Activated CD4-positive, alpha-beta memory T cell treated with anti-CD3 and anti-CD28 coated beads for 36 hours (primary cell): Measurements from ENCODE around the gene STAT1. TPM values are rescaled to one million over a fixed set of nuclear protein-coding genes. Genes with fewer than 3 reads are reported as not detected.
A peak's percentile ranks its signal among the peaks of the same experiment; 100 is the strongest.

Experiments used
- CTCF ChIA-PET: fragments of 350-600 bp; sonication (Branson Sonifier 250); formaldehyde crosslinking; loops from one replicate; lab custom pipeline; 2021; ENCODE audit warnings: antibody characterized with exemption, inconsistent platforms; lab: Charles Lee
- POLR2A ChIA-PET: fragments of 350-600 bp; sonication (Branson Sonifier 250); formaldehyde crosslinking; loops from one replicate; lab custom pipeline; 2021; ENCODE audit warnings: antibody characterized with exemption; lab: Charles Lee
- DNase-seq: peaks from one replicate; pipeline ENCODE4 v3.0.0-alpha.2; 2020
- H3K27ac Mint-ChIP-seq: one replicate; pipeline ENCODE4 v1.8.0; 2021; ENCODE audit warnings: mixed read lengths
- H3K27me3 Mint-ChIP-seq: one replicate; pipeline ENCODE4 v1.8.0; 2021; ENCODE audit warnings: mixed read lengths
- H3K36me3 Mint-ChIP-seq: one replicate; pipeline ENCODE4 v1.8.0; 2021; ENCODE audit warnings: mixed read lengths
- H3K4me1 Mint-ChIP-seq: one replicate; pipeline ENCODE4 v1.8.0; 2021; ENCODE audit warnings: low read depth, mixed read lengths
- H3K4me3 Mint-ChIP-seq: one replicate; pipeline ENCODE4 v1.8.0; 2021; ENCODE audit warnings: mild to moderate bottlenecking, mixed read lengths
- H3K9me3 Mint-ChIP-seq: one replicate; pipeline ENCODE4 v1.8.0; 2021; ENCODE audit warnings: mixed read lengths
- intact Hi-C: fragments of 100-400 bp; cut with micrococcal nuclease; formaldehyde crosslinking; loops from one replicate; pipeline ENCODE4 v1.15.1; 2023
- total RNA-seq, 2 experiments: library from RNA; stranded (reverse); gene quantifications; one replicate each; pipeline ENCODE4 v1.2.3, GENCODE V29; 2021

The STAT1 gene
- total RNA-seq, 2 experiments from 2014 or later, result 309 to 314 TPM

- CTCF ChIA-PET, result no interaction called here
- Mint-ChIP-seq H3K36me3 (peaks cover 86% of the 10 kb centered on the region), H3K27ac (peak overlapping the region; percentile 57), H3K27me3 (no peaks in the 10 kb centered on the region), H3K4me3 (no peak overlapping the region), H3K4me1 (peaks cover 31% of the 10 kb centered on the region), H3K9me3 (no peaks in the 10 kb centered on the region)
- no peak for DNase-seq
- intact Hi-C loops, result no loop called here
- POLR2A ChIA-PET, result interaction anchor here (1.3 kb wide), 2 partner anchors 10 to 38 kb away, joined by 3 read pairs; no protein-coding TSS in a partner anchor
Measured at GRCh38 chr2:190973726-190974628, 40.0 kb downstream of the STAT1 start.

GRCh38 chr2:190973262-190973661, 40.7 kb downstream of the STAT1 start:
- H3K4me3 Mint-ChIP-seq, result no peak overlapping the region
- POLR2A ChIA-PET, result interaction anchor here (1.3 kb wide), 1 partner anchor 9 kb away, joined by 3 read pairs; no protein-coding TSS in a partner anchor
- peaks cover 26% of the 10 kb centered on the region for H3K4me1 Mint-ChIP-seq
- intact Hi-C loops, result no loop called here
- peaks cover 82% of the 10 kb centered on the region for H3K36me3 Mint-ChIP-seq
- H3K27ac Mint-ChIP-seq, result no peak overlapping the region
- no peaks in the 10 kb centered on the region for H3K9me3 Mint-ChIP-seq
- CTCF ChIA-PET, result interaction anchor here (1.8 kb wide), 1 partner anchor 122 kb away, joined by 4 read pairs; no protein-coding TSS in a partner anchor
- no peaks in the 10 kb centered on the region for H3K27me3 Mint-ChIP-seq
- DNase-seq, result no peak

- DNase-seq, result no peak
- ChIA-PET POLR2A (interaction anchor here (1.3 kb wide), 1 partner anchor 9 kb away, joined by 3 read pairs; no protein-coding TSS in a partner anchor), CTCF (interaction anchor here (1.8 kb wide), 1 partner anchor 122 kb away, joined by 4 read pairs; no protein-coding TSS in a partner anchor)
- Mint-ChIP-seq H3K27me3 (no peaks in the 10 kb centered on the region), H3K4me1 (peaks cover 25% of the 10 kb centered on the region), H3K27ac (no peak overlapping the region), H3K36me3 (peaks cover 82% of the 10 kb centered on the region), H3K9me3 (no peaks in the 10 kb centered on the region), H3K4me3 (no peak overlapping the region)
- intact Hi-C loops, result no loop called here
Measured at GRCh38 chr2:190972846-190973245, 41.1 kb downstream of the STAT1 start.

- Mint-ChIP-seq H3K27me3 (no peaks in the 10 kb centered on the region), H3K4me1 (peaks cover 21% of the 10 kb centered on the region), H3K9me3 (no peaks in the 10 kb centered on the region), H3K27ac (peak overlapping the region; percentile 20), H3K36me3 (peaks cover 77% of the 10 kb centered on the region), H3K4me3 (no peak overlapping the region)
- POLR2A ChIA-PET, result no interaction called here
- intact Hi-C loops, result no loop called here
- CTCF ChIA-PET, result interaction anchor here (0.7 to 1.8 kb wide), 3 partner anchors 9 to 121 kb away, joined by 3 to 4 read pairs (median 4); no protein-coding TSS in a partner anchor
- no peak for DNase-seq
Measured at GRCh38 chr2:190972213-190972612, 41.8 kb downstream of the STAT1 start.

- ChIA-PET POLR2A (no interaction called here), CTCF (interaction anchor here (1.8 kb wide), 1 partner anchor 120 kb away, joined by 4 read pairs; no protein-coding TSS in a partner anchor)
- H3K4me3 Mint-ChIP-seq, result no peak overlapping the region
- peaks cover 73% of the 10 kb centered on the region for H3K36me3 Mint-ChIP-seq
- no peak for DNase-seq
- H3K27me3 Mint-ChIP-seq, result no peaks in the 10 kb centered on the region
- intact Hi-C loops, result no loop called here
- H3K27ac Mint-ChIP-seq, result peak overlapping the region; percentile 55
- H3K4me1 Mint-ChIP-seq, result peaks cover 14% of the 10 kb centered on the region
- H3K9me3 Mint-ChIP-seq, result no peaks in the 10 kb centered on the region
Measured at GRCh38 chr2:190970873-190971506, 43.0 kb downstream of the STAT1 start.

- H3K27ac Mint-ChIP-seq, result peak overlapping the region; percentile 55
- CTCF ChIA-PET, result interaction anchor here (1.4 kb wide), 1 partner anchor 120 kb away, joined by 4 read pairs; no protein-coding TSS in a partner anchor
- H3K9me3 Mint-ChIP-seq, result no peaks in the 10 kb centered on the region
- H3K36me3 Mint-ChIP-seq, result peaks cover 70% of the 10 kb centered on the region
- H3K4me3 Mint-ChIP-seq, result no peak overlapping the region
- POLR2A ChIA-PET, result no interaction called here
- DNase-seq, result no peak
- peaks cover 14% of the 10 kb centered on the region for H3K4me1 Mint-ChIP-seq
- intact Hi-C loops, result no loop called here
- H3K27me3 Mint-ChIP-seq, result no peaks in the 10 kb centered on the region
Measured at GRCh38 chr2:190970160-190970559, 43.8 kb downstream of the STAT1 start.

GRCh38 chr2:190968522-190968921, 45.4 kb downstream of the STAT1 start:
- H3K27me3 Mint-ChIP-seq, result no peaks in the 10 kb centered on the region

GRCh38 chr2:190965580-190966222, 48.3 kb downstream of the STAT1 start:
- Mint-ChIP-seq H3K27me3 (no peaks in the 10 kb centered on the region), H3K4me3 (no peak overlapping the region), H3K27ac (no peak overlapping the region), H3K4me1 (peaks cover 22% of the 10 kb centered on the region), H3K36me3 (peaks cover 64% of the 10 kb centered on the region), H3K9me3 (no peaks in the 10 kb centered on the region)
- intact Hi-C loops, result no loop called here
- ChIA-PET CTCF (interaction anchor here (0.8 to 3.5 kb wide), 3 partner anchors 17 to 185 kb away, joined by 3 to 11 read pairs (median 5); no protein-coding TSS in a partner anchor), POLR2A (interaction anchor here (1.2 kb wide), 1 partner anchor 18 kb away, joined by 3 read pairs; no protein-coding TSS in a partner anchor)
- DNase-seq, result no peak

More at GRCh38 chr2:190968522-190968921, 45.4 kb downstream of the STAT1 start:
- POLR2A ChIA-PET, result interaction anchor here (0.6 to 1.4 kb wide), 3 partner anchors 35 to 181 kb away, joined by 3 to 4 read pairs (median 3); no protein-coding TSS in a partner anchor
- intact Hi-C loops, result no loop called here
- no peak for DNase-seq
- Mint-ChIP-seq H3K9me3 (no peaks in the 10 kb centered on the region), H3K27ac (no peak overlapping the region), H3K4me1 (peaks cover 17% of the 10 kb centered on the region), H3K4me3 (no peak overlapping the region), H3K36me3 (peaks cover 64% of the 10 kb centered on the region)
- CTCF ChIA-PET, result interaction anchor here (0.8 to 1.4 kb wide), 2 partner anchors 118 to 187 kb away, joined by 3 to 4 read pairs; no protein-coding TSS in a partner anchor

- DNase-seq, result no peak
- intact Hi-C loops, result loop anchor here (5.0 kb wide), 1 partner anchor 182 kb away; no protein-coding TSS in a partner anchor
- ChIA-PET POLR2A (interaction anchor here (0.7 to 1.4 kb wide), 2 partner anchors 9 to 84 kb away, joined by 3 read pairs; no protein-coding TSS in a partner anchor), CTCF (interaction anchor here (0.6 to 3.5 kb wide), 4 partner anchors 14 to 561 kb away, joined by 3 to 11 read pairs (median 3); no protein-coding TSS in a partner anchor)
- H3K9me3 Mint-ChIP-seq, result no peaks in the 10 kb centered on the region
- H3K4me3 Mint-ChIP-seq, result no peak overlapping the region
- H3K27ac Mint-ChIP-seq, result peak overlapping the region; percentile 53
- peaks cover 57% of the 10 kb centered on the region for H3K36me3 Mint-ChIP-seq
- peaks cover 20% of the 10 kb centered on the region for H3K4me1 Mint-ChIP-seq
- no peaks in the 10 kb centered on the region for H3K27me3 Mint-ChIP-seq
Measured at GRCh38 chr2:190964170-190964795, 49.7 kb downstream of the STAT1 start.

- CTCF ChIA-PET, result interaction anchor here (0.9 to 3.5 kb wide), 4 partner anchors 9 to 182 kb away, joined by 3 to 11 read pairs (median 4); no protein-coding TSS in a partner anchor
- POLR2A ChIA-PET, result interaction anchor here (1.0 to 1.4 kb wide), 2 partner anchors 15 to 83 kb away, joined by 3 read pairs; no protein-coding TSS in a partner anchor
- Mint-ChIP-seq H3K27ac (no peak overlapping the region), H3K9me3 (no peaks in the 10 kb centered on the region), H3K36me3 (peaks cover 58% of the 10 kb centered on the region), H3K4me1 (peaks cover 19% of the 10 kb centered on the region), H3K27me3 (no peaks in the 10 kb centered on the region), H3K4me3 (no peak overlapping the region)
- DNase-seq, result no peak
- intact Hi-C loops, result loop anchor here (5.0 kb wide), 1 partner anchor 181 kb away; no protein-coding TSS in a partner anchor
Measured at GRCh38 chr2:190963088-190963487, 50.9 kb downstream of the STAT1 start.
